OCI-LY7 (cell line): ENCODE results near the gene SPX. TPM values are rescaled to one million over a fixed set of nuclear protein-coding genes. Genes with fewer than 3 reads are reported as not detected.

Experiments
- BruUV-seq: library from RNA; stranded (reverse); fragments of 400-500 nt; replicated peaks from 2 replicates; lab custom pipeline; 2021; lab: Mats Ljungman, UMichigan
- CTCF ChIA-PET: fragments of 300-600 bp; sonication (Branson Sonifier 250); formaldehyde crosslinking; loops from one replicate; lab custom pipeline; 2022; ENCODE audit warnings: antibody characterized with exemption; ENCODE audit not compliant: unreplicated experiment; lab: Charles Lee
- POLR2A ChIA-PET: fragments of 300-600 bp; sonication (Branson Sonifier 250); formaldehyde crosslinking; loops from one replicate; lab custom pipeline; 2022; ENCODE audit warnings: antibody characterized with exemption; lab: Charles Lee
- DNase-seq: peaks from one replicate; pipeline ENCODE4 v3.0.0-alpha.2; 2015; ENCODE audit warnings: low spot score
- H2AFZ ChIP-seq: fragments of 200-600 bp; sonication (generic), shearing (Covaris generic); 2 replicates; pipeline ENCODE4 v1.6.1; 2014; ENCODE audit warnings: mild to moderate bottlenecking, antibody characterized with exemption, low read length, moderate library complexity
- H3K27ac ChIP-seq: fragments of 200-600 bp; sonication (generic); 2 replicates; pipeline ENCODE4 v1.5.1; 2014; ENCODE audit warnings: mixed run types, low read depth, mild to moderate bottlenecking, moderate library complexity, low read length, inconsistent platforms; ENCODE audit not compliant: poor library complexity, severe bottlenecking
- H3K36me3 ChIP-seq: fragments of 200-600 bp; sonication (generic); 2 replicates; pipeline ENCODE4 v1.6.1; 2014; ENCODE audit warnings: mild to moderate bottlenecking, antibody characterized with exemption, low read length, moderate library complexity, mixed read lengths; ENCODE audit not compliant: insufficient read depth
- H3K4me1 ChIP-seq: fragments of 200-600 bp; sonication (generic); 2 replicates; pipeline ENCODE4 v1.5.1; 2014; ENCODE audit warnings: mild to moderate bottlenecking, low read length; ENCODE audit not compliant: insufficient read depth, poor library complexity, severe bottlenecking
- H3K4me2 ChIP-seq: fragments of 200-600 bp; sonication (generic); 2 replicates; pipeline ENCODE4 v1.6.1; 2014; ENCODE audit warnings: mild to moderate bottlenecking, low read length
- H3K4me3 ChIP-seq: fragments of 200-600 bp; sonication (generic); 2 replicates; pipeline ENCODE4 v1.5.1; 2014; ENCODE audit warnings: mild to moderate bottlenecking, low read depth, low read length; ENCODE audit not compliant: poor library complexity, severe bottlenecking
- H3K79me2 ChIP-seq: fragments of 200-600 bp; sonication (generic); 2 replicates; pipeline ENCODE4 v1.6.1; 2016; ENCODE audit warnings: low read depth, mild to moderate bottlenecking, low read length, moderate library complexity, mixed read lengths; ENCODE audit not compliant: insufficient read depth
- H3K9me2 ChIP-seq: fragments of 200-600 bp; sonication (generic); 2 replicates; pipeline ENCODE4 v1.6.1; 2016; ENCODE audit warnings: mild to moderate bottlenecking, low read length, mixed read lengths; ENCODE audit not compliant: insufficient read depth
- H3K9me3 ChIP-seq: fragments of 200-600 bp; sonication (generic); 2 replicates; pipeline ENCODE4 v1.6.1; 2014; ENCODE audit warnings: mild to moderate bottlenecking, mixed run types, low read length, mixed read lengths
- H4K20me1 ChIP-seq: fragments of 200-600 bp; sonication (generic); 2 replicates; pipeline ENCODE4 v1.6.1; 2014; ENCODE audit warnings: mild to moderate bottlenecking, antibody characterized with exemption, low read length, moderate library complexity, mixed read lengths; ENCODE audit not compliant: insufficient read depth
- EZH2phosphoT487 ChIP-seq: fragments of 200-600 bp; sonication (generic); IDR thresholded peaks from 2 replicates; pipeline ENCODE4 v1.6.1; 2018; ENCODE audit warnings: low read depth, borderline replicate concordance, mild to moderate bottlenecking, mixed run types, antibody characterized with exemption, low read length, moderate library complexity, mixed read lengths
- intact Hi-C: fragments of 100-400 bp; cut with micrococcal nuclease; formaldehyde crosslinking; loops from one replicate; pipeline ENCODE4 v1.10.0; 2022; ENCODE audit not compliant: unreplicated experiment
- total RNA-seq, 2 experiments: library from RNA; depleted of rRNA in 1 of 2; stranded (reverse); fragments of >200 nt in 1 of 2; shearing (Covaris generic) in 1 of 2; gene quantifications; 2 replicates each; pipeline ENCODE4 v1.2.3, GENCODE V29; 2014 to 2022
- TF ChIP-seq, protein P1 (sequence below): fragments of 200-600 bp; sonication (generic); conservative IDR thresholded peaks from 2 replicates; pipeline ENCODE4 v1.5.1; 2014; ENCODE audit warnings: mild to moderate bottlenecking, antibody characterized with exemption, low read length, moderate library complexity, mixed read lengths

The SPX gene
- total RNA-seq, 2 experiments from 2014 or later: 0.35 to 1.2 TPM

GRCh38 chr12:21527451-21528180 lies 1.5 kb downstream of the SPX start:
- POLR2A ChIA-PET: interaction anchor here (0.6 to 1.4 kb wide), 7 partner anchors 9 to 130 kb away, joined by 3 to 5 read pairs (median 3); partner anchors contain the start of genes LDHB and PYROXD1
- BruUV-seq: no TSS peak
- no peaks in the 10 kb centered on the region for H3K9me3 ChIP-seq
- peak overlapping the region; percentile 66 for H3K4me2 ChIP-seq
- peak overlapping the region; percentile 65 for H3K4me3 ChIP-seq
- H3K9me2 ChIP-seq: no peaks in the 10 kb centered on the region
- H3K4me1 ChIP-seq: peaks cover 24% of the 10 kb centered on the region
- CTCF ChIA-PET: interaction anchor here (1.0 kb wide), 1 partner anchor 90 kb away, joined by 3 read pairs; the partner anchor contains the start of gene PYROXD1
- no peak for TF ChIP-seq EZH2phosphoT487
- TF ChIP-seq, protein P1, sequence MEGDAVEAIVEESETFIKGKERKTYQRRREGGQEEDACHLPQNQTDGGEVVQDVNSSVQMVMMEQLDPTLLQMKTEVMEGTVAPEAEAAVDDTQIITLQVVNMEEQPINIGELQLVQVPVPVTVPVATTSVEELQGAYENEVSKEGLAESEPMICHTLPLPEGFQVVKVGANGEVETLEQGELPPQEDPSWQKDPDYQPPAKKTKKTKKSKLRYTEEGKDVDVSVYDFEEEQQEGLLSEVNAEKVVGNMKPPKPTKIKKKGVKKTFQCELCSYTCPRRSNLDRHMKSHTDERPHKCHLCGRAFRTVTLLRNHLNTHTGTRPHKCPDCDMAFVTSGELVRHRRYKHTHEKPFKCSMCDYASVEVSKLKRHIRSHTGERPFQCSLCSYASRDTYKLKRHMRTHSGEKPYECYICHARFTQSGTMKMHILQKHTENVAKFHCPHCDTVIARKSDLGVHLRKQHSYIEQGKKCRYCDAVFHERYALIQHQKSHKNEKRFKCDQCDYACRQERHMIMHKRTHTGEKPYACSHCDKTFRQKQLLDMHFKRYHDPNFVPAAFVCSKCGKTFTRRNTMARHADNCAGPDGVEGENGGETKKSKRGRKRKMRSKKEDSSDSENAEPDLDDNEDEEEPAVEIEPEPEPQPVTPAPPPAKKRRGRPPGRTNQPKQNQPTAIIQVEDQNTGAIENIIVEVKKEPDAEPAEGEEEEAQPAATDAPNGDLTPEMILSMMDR: no peak
- no peaks in the 10 kb centered on the region for H4K20me1 ChIP-seq
- peak overlapping the region; percentile 81 for H2AFZ ChIP-seq
- no peaks in the 10 kb centered on the region for H3K79me2 ChIP-seq
- H3K27ac ChIP-seq: no peak overlapping the region
- intact Hi-C loops: loop anchor here (5.0 kb wide), 1 partner anchor 130 kb away; the partner anchor contains the start of gene LDHB
- no peaks in the 10 kb centered on the region for H3K36me3 ChIP-seq
- DNase-seq: peak; percentile 83

GRCh38 chr12:21528953-21529352 lies 2.9 kb downstream of the SPX start:
- POLR2A ChIA-PET: interaction anchor here (0.6 to 1.3 kb wide), 5 partner anchors 30 to 997 kb away, joined by 3 read pairs; partner anchors contain the start of gene LDHB
- TF ChIP-seq, protein P1: no peak
- no peak for TF ChIP-seq EZH2phosphoT487
- no peak overlapping the region for H3K4me3 ChIP-seq
- CTCF ChIA-PET: interaction anchor here (1.0 kb wide), 1 partner anchor 92 kb away, joined by 3 read pairs; the partner anchor contains the start of gene PYROXD1
- no peak for DNase-seq
- H3K36me3 ChIP-seq: no peaks in the 10 kb centered on the region
- peak overlapping the region; percentile 14 for H2AFZ ChIP-seq
- no peaks in the 10 kb centered on the region for H3K79me2 ChIP-seq
- H3K9me2 ChIP-seq: no peaks in the 10 kb centered on the region
- H3K4me1 ChIP-seq: peaks cover 24% of the 10 kb centered on the region
- no TSS peak for BruUV-seq
- no peaks in the 10 kb centered on the region for H3K9me3 ChIP-seq
- no peak overlapping the region for H3K4me2 ChIP-seq
- no peaks in the 10 kb centered on the region for H4K20me1 ChIP-seq
- no peak overlapping the region for H3K27ac ChIP-seq
- intact Hi-C loops: loop anchor here (5.0 kb wide), 1 partner anchor 128 kb away; the partner anchor contains the start of gene LDHB
